GM23338 (cell line): ENCODE results near the gene RIT2. TPM values are rescaled to one million over a fixed set of nuclear protein-coding genes. Genes with fewer than 3 reads are reported as not detected.

Source experiments
- ATAC-seq: fragments of 200-7000 bp; cut with Tn5 transposase; 3 replicates; pipeline ENCODE4 v1.9.1; 2020
- DNase-seq: peaks from one replicate; pipeline ENCODE4 v3.0.0-alpha.2; 2015; ENCODE audit warnings: low spot score
- H2AFZ ChIP-seq: fragments of 200-600 bp; sonication (generic); 2 replicates; pipeline ENCODE4 v1.8.0; 2016; ENCODE audit warnings: antibody characterized with exemption, mild to moderate bottlenecking, moderate library complexity
- H3F3A ChIP-seq: fragments of 200-600 bp; sonication (generic); replicated peaks from 2 replicates; pipeline ENCODE4 v1.8.0; 2017; ENCODE audit warnings: antibody characterized with exemption, mixed run types, low read depth
- H3K27ac ChIP-seq: fragments of 200-600 bp; sonication (generic); 2 replicates; pipeline ENCODE4 v1.6.1; 2016; ENCODE audit warnings: low read depth
- H3K27me3 ChIP-seq: fragments of 200-600 bp; sonication (generic); 2 replicates; pipeline ENCODE4 v1.8.0; 2016; ENCODE audit warnings: mild to moderate bottlenecking, mixed run types, moderate library complexity; ENCODE audit not compliant: insufficient read depth
- H3K36me3 ChIP-seq: fragments of 200-600 bp; sonication (generic); 2 replicates; pipeline ENCODE4 v1.8.0; 2016; ENCODE audit warnings: mild to moderate bottlenecking; ENCODE audit not compliant: insufficient read depth
- H3K4me1 ChIP-seq: fragments of 200-600 bp; sonication (generic); 2 replicates; pipeline ENCODE4 v1.8.0; 2016; ENCODE audit warnings: mild to moderate bottlenecking, moderate library complexity; ENCODE audit not compliant: insufficient read depth
- H3K4me2 ChIP-seq: fragments of 200-600 bp; sonication (generic); 2 replicates; pipeline ENCODE4 v1.7.1; 2017; ENCODE audit warnings: mixed run types
- H3K4me3 ChIP-seq: fragments of 200-600 bp; sonication (generic); 2 replicates; pipeline ENCODE4 v1.6.1; 2016; ENCODE audit warnings: mixed run types
- H3K79me2 ChIP-seq: fragments of 200-600 bp; sonication (generic); replicated peaks from 2 replicates; pipeline ENCODE4 v1.8.0; 2017; ENCODE audit warnings: mild to moderate bottlenecking; ENCODE audit not compliant: insufficient read depth
- H3K9me2 ChIP-seq: fragments of 200-600 bp; sonication (generic); 2 replicates; pipeline ENCODE4 v1.8.0; 2017; ENCODE audit not compliant: insufficient read depth
- H4K20me1 ChIP-seq: fragments of 200-600 bp; sonication (generic); replicated peaks from 2 replicates; pipeline ENCODE4 v1.8.0; 2017; ENCODE audit warnings: mild to moderate bottlenecking; ENCODE audit not compliant: insufficient read depth
- H3K27ac Mint-ChIP-seq: 2 replicates; pipeline ENCODE4 v1.8.0; 2020; ENCODE audit warnings: inconsistent platforms, mild to moderate bottlenecking, moderate library complexity, mixed read lengths
- H3K27me3 Mint-ChIP-seq: 3 replicates; pipeline ENCODE4 v1.8.0; 2022; ENCODE audit warnings: low read depth, mild to moderate bottlenecking, moderate library complexity, mixed read lengths, inconsistent platforms; ENCODE audit not compliant: insufficient read depth, poor library complexity
- H3K36me3 Mint-ChIP-seq: 3 replicates; pipeline ENCODE4 v1.8.0; 2021; ENCODE audit warnings: low read depth, mild to moderate bottlenecking, inconsistent platforms, moderate library complexity, mixed read lengths
- H3K4me1 Mint-ChIP-seq: 3 replicates; pipeline ENCODE4 v1.8.0; 2020; ENCODE audit warnings: mild to moderate bottlenecking, inconsistent platforms, mixed read lengths
- H3K4me3 Mint-ChIP-seq: 3 replicates; pipeline ENCODE4 v1.8.0; 2021; ENCODE audit warnings: moderate library complexity, mild to moderate bottlenecking, inconsistent platforms, mixed read lengths
- H3K9me3 Mint-ChIP-seq: 3 replicates; pipeline ENCODE4 v1.8.0; 2020; ENCODE audit warnings: moderate library complexity, mild to moderate bottlenecking, inconsistent platforms, mixed read lengths
- CREB1 ChIP-seq: fragments of 250-450 bp; sonication (Bioruptor Pico); IDR thresholded peaks from 2 replicates; pipeline ENCODE4 v1.5.0; 2020; ENCODE audit warnings: low read depth, mild to moderate bottlenecking, moderate library complexity
- CTCF ChIP-seq, 2 experiments: fragments of 200-600 bp in 1 of 2; sonication (generic) in 1 of 2; conservative IDR thresholded peaks; 2 replicates each; pipeline versions ENCODE4 v1.5.1 to v1.6.1; 2016 to 2017; ENCODE audit warnings: antibody characterized with exemption in 2 of 2, low read depth in 2 of 2, mild to moderate bottlenecking in 2 of 2, moderate library complexity in 1 of 2
- EZH2 ChIP-seq: fragments of 200-600 bp; sonication (generic); IDR thresholded peaks from one replicate; pipeline ENCODE4 v1.8.0; 2017; ENCODE audit warnings: antibody characterized with exemption, mild to moderate bottlenecking, low read depth; ENCODE audit not compliant: unreplicated experiment
- EZH2phosphoT487 ChIP-seq: fragments of 200-600 bp; sonication (generic); IDR thresholded peaks from one replicate; pipeline ENCODE4 v1.8.1; 2018; ENCODE audit warnings: antibody characterized with exemption; ENCODE audit not compliant: unreplicated experiment
- POLR2AphosphoS5 ChIP-seq: IDR thresholded peaks from 2 replicates; pipeline ENCODE4 v1.6.1; 2016; ENCODE audit warnings: antibody characterized with exemption, low read depth
- STAT1 ChIP-seq: IDR thresholded peaks from one replicate; pipeline ENCODE4 v1.6.1; 2016; ENCODE audit warnings: antibody characterized with exemption; ENCODE audit not compliant: unreplicated experiment
- ZNF114 ChIP-seq: fragments of 250-450 bp; sonication (Bioruptor Pico); IDR thresholded peaks from 2 replicates; pipeline ENCODE4 v1.5.0; 2020; ENCODE audit warnings: mild to moderate bottlenecking, moderate library complexity
- ZNF331 ChIP-seq: fragments of 250-450 bp; sonication (Bioruptor Pico); IDR thresholded peaks from 2 replicates; pipeline ENCODE4 v1.5.0; 2020; ENCODE audit warnings: low read depth, mild to moderate bottlenecking, moderate library complexity
- polyA plus RNA-seq: library from polyadenylated mRNA; unstranded; fragments of >200 nt; fragmentation: Nextera tagmentation; extraction: Ambion mirVana; gene quantifications from 2 replicates; pipeline ENCODE4 v1.2.1, GENCODE V29; 2016
- total RNA-seq: library from RNA; depleted of rRNA; stranded (reverse); fragments of >200 nt; shearing (Covaris generic); gene quantifications from 2 replicates; pipeline ENCODE4 v1.2.3, GENCODE V29; 2014
- TF ChIP-seq, protein P1 (sequence below): fragments of 250-450 bp; sonication (Bioruptor Pico); IDR thresholded peaks from 2 replicates; pipeline ENCODE4 v1.5.0; 2020; ENCODE audit warnings: mild to moderate bottlenecking, moderate library complexity
- TF ChIP-seq, protein P2 (sequence below): IDR thresholded peaks from 2 replicates; pipeline ENCODE4 v1.6.1; 2016; ENCODE audit warnings: antibody characterized with exemption

Gene RIT2
- total and polyA plus RNA-seq, 2 experiments from 2014 or later, result 1.9 to 8.8 TPM

DNA sequence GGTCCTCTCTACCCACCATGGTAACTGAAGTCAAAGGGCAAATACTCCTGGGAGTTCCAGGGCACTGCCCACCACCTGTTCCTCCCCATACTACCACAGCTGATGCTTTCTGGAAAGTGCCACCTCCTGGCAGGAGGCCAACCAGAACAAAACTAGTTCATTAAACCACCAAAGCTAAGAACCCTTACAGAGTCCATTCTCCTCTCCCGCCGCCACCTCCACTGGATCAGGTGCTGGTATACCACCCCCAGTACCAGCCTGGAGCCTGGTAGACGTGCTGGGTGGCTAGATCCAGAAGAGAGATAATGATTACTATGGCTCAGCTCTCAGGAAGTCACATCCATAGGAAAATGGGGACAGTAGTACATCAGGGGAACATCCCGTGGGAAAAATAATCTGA, 300.9 kb downstream of the RIT2 start (continued):
- TF ChIP-seq, protein P1, sequence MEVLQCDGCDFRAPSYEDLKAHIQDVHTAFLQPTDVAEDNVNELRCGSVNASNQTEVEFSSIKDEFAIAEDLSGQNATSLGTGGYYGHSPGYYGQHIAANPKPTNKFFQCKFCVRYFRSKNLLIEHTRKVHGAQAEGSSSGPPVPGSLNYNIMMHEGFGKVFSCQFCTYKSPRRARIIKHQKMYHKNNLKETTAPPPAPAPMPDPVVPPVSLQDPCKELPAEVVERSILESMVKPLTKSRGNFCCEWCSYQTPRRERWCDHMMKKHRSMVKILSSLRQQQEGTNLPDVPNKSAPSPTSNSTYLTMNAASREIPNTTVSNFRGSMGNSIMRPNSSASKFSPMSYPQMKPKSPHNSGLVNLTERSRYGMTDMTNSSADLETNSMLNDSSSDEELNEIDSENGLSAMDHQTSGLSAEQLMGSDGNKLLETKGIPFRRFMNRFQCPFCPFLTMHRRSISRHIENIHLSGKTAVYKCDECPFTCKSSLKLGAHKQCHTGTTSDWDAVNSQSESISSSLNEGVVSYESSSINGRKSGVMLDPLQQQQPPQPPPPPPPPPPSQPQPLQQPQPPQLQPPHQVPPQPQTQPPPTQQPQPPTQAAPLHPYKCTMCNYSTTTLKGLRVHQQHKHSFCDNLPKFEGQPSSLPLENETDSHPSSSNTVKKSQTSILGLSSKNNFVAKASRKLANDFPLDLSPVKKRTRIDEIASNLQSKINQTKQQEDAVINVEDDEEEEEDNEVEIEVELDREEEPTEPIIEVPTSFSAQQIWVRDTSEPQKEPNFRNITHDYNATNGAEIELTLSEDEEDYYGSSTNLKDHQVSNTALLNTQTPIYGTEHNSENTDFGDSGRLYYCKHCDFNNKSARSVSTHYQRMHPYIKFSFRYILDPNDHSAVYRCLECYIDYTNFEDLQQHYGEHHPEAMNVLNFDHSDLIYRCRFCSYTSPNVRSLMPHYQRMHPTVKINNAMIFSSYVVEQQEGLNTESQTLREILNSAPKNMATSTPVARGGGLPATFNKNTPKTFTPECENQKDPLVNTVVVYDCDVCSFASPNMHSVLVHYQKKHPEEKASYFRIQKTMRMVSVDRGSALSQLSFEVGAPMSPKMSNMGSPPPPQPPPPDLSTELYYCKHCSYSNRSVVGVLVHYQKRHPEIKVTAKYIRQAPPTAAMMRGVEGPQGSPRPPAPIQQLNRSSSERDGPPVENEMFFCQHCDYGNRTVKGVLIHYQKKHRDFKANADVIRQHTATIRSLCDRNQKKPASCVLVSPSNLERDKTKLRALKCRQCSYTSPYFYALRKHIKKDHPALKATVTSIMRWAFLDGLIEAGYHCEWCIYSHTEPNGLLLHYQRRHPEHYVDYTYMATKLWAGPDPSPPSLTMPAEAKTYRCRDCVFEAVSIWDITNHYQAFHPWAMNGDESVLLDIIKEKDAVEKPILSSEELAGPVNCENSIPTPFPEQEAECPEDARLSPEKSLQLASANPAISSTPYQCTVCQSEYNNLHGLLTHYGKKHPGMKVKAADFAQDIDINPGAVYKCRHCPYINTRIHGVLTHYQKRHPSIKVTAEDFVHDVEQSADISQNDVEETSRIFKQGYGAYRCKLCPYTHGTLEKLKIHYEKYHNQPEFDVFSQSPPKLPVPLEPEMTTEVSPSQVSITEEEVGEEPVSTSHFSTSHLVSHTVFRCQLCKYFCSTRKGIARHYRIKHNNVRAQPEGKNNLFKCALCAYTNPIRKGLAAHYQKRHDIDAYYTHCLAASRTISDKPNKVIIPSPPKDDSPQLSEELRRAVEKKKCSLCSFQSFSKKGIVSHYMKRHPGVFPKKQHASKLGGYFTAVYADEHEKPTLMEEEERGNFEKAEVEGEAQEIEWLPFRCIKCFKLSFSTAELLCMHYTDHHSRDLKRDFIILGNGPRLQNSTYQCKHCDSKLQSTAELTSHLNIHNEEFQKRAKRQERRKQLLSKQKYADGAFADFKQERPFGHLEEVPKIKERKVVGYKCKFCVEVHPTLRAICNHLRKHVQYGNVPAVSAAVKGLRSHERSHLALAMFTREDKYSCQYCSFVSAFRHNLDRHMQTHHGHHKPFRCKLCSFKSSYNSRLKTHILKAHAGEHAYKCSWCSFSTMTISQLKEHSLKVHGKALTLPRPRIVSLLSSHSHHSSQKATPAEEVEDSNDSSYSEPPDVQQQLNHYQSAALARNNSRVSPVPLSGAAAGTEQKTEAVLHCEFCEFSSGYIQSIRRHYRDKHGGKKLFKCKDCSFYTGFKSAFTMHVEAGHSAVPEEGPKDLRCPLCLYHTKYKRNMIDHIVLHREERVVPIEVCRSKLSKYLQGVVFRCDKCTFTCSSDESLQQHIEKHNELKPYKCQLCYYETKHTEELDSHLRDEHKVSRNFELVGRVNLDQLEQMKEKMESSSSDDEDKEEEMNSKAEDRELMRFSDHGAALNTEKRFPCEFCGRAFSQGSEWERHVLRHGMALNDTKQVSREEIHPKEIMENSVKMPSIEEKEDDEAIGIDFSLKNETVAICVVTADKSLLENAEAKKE, result no peak
- no peak for TF ChIP-seq STAT1
- TF ChIP-seq EZH2phosphoT487, result no peak
- no peak for TF ChIP-seq ZNF114 (CRISPR knock-in tag)
- TF ChIP-seq CREB1 (CRISPR knock-in tag), result no peak
- TF ChIP-seq ZNF331, result no peak
- no peak for TF ChIP-seq CTCF (conservative IDR thresholded peaks at IDR 0.05; ENCODE audit: low read depth in 2 of 2)
- TF ChIP-seq POLR2AphosphoS5, result no peak

DNA sequence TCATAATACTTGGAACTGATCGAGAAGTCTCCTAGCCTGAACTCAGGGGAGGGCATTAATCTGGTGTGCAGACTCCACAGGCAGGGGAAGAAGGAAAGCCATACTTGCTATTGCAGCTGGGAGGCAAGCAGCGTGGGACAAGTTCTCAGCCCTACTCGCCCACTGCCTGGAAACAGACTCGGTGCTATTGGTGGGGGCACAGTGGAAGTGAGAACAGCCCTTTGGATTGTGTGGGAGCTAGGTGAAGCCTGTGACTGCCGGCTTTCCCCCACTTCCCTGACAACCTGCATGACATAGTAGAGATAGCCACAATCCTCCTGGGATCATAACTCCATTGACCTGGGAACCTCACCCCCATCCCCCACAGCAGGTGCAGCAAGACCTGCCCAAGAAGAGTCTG, 301.3 kb downstream of the RIT2 start:
- Histone ChIP-seq H3K4me2 (no peak overlapping the region), H3K36me3 (no peaks in the 10 kb centered on the region), H3K79me2 (no peaks in the 10 kb centered on the region), H3K27ac (no peak overlapping the region), H2AFZ (no peak overlapping the region), H3K27me3 (no peaks in the 10 kb centered on the region), H3K9me2 (peaks cover 13% of the 10 kb centered on the region), H3K4me1 (peaks cover 34% of the 10 kb centered on the region), H3K4me3 (no peak overlapping the region), H4K20me1 (no peaks in the 10 kb centered on the region), H3F3A (no peaks in the 10 kb centered on the region)
- H3K4me1 Mint-ChIP-seq, result peaks cover 29% of the 10 kb centered on the region
- DNase-seq, result no peak
- TF ChIP-seq POLR2AphosphoS5 (no peak), STAT1 (no peak), EZH2 (no peak)
- TF ChIP-seq, protein P2, sequence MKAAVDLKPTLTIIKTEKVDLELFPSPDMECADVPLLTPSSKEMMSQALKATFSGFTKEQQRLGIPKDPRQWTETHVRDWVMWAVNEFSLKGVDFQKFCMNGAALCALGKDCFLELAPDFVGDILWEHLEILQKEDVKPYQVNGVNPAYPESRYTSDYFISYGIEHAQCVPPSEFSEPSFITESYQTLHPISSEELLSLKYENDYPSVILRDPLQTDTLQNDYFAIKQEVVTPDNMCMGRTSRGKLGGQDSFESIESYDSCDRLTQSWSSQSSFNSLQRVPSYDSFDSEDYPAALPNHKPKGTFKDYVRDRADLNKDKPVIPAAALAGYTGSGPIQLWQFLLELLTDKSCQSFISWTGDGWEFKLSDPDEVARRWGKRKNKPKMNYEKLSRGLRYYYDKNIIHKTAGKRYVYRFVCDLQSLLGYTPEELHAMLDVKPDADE, result no peak
- no peak overlapping the region for H3K4me3 Mint-ChIP-seq
- H3K27me3 Mint-ChIP-seq, result no peaks in the 10 kb centered on the region
- H3K36me3 Mint-ChIP-seq, result no peaks in the 10 kb centered on the region
- no peak for ATAC-seq
- no peak overlapping the region for H3K27ac Mint-ChIP-seq
- H3K9me3 Mint-ChIP-seq, result no peaks in the 10 kb centered on the region
